H9 (cell line): ENCODE data around the gene ETFB. TPM values are rescaled to one million over a fixed set of nuclear protein-coding genes. Genes with fewer than 3 reads are reported as not detected.

Experiments used
- DNase-seq: peaks from one replicate; pipeline ENCODE4 v3.0.0-alpha.2; 2017
- H2AFZ ChIP-seq: one replicate; pipeline ENCODE4 v1.6.1; 2013; ENCODE audit warnings: mild to moderate bottlenecking, low read length, control low read depth, moderate library complexity
- H2AK5ac ChIP-seq: 2 replicates; pipeline ENCODE4 v1.6.1; 2013; ENCODE audit warnings: low read length, control low read depth, mixed read lengths; ENCODE audit not compliant: insufficient read length
- H2BK120ac ChIP-seq: one replicate; pipeline ENCODE4 v1.6.1; 2013; ENCODE audit warnings: low read depth, mild to moderate bottlenecking, low read length, control low read depth, inconsistent platforms; ENCODE audit not compliant: poor library complexity, severe bottlenecking
- H2BK12ac ChIP-seq: 2 replicates; pipeline ENCODE4 v1.6.1; 2013; ENCODE audit warnings: low read length, control low read depth, mixed read lengths, low read depth; ENCODE audit not compliant: insufficient read length
- H2BK15ac ChIP-seq: 2 replicates; pipeline ENCODE4 v1.6.1; 2013; ENCODE audit warnings: low read depth, low read length, control low read depth
- H2BK20ac ChIP-seq: one replicate; pipeline ENCODE4 v1.6.1; 2013; ENCODE audit warnings: low read depth, mild to moderate bottlenecking, low read length, control low read depth, inconsistent platforms; ENCODE audit not compliant: poor library complexity, severe bottlenecking
- H2BK5ac ChIP-seq: 2 replicates; pipeline ENCODE4 v1.6.1; 2013; ENCODE audit warnings: low read length, control low read depth, mixed read lengths; ENCODE audit not compliant: insufficient read length
- H3K14ac ChIP-seq: 2 replicates; pipeline ENCODE4 v1.6.1; 2013; ENCODE audit warnings: low read length, control low read depth; ENCODE audit not compliant: insufficient read depth
- H3K18ac ChIP-seq: 2 replicates; pipeline ENCODE4 v1.6.1; 2013; ENCODE audit warnings: low read depth, mild to moderate bottlenecking, mixed read lengths, low read length, control low read depth; ENCODE audit not compliant: insufficient read length
- H3K23ac ChIP-seq: 2 replicates; pipeline ENCODE4 v1.6.1; 2013; ENCODE audit warnings: low read length, control low read depth, mixed read lengths, low read depth; ENCODE audit not compliant: insufficient read length
- H3K23me2 ChIP-seq: 2 replicates; pipeline ENCODE4 v1.6.1; 2013; ENCODE audit warnings: low read depth, mild to moderate bottlenecking, mixed read lengths, low read length, control low read depth; ENCODE audit not compliant: insufficient read length, poor library complexity, severe bottlenecking
- H3K27ac ChIP-seq: 2 replicates; pipeline ENCODE4 v1.5.1; 2013; ENCODE audit warnings: low read length, control low read depth, mixed read lengths, low read depth; ENCODE audit not compliant: insufficient read length
- H3K27me3 ChIP-seq: 2 replicates; pipeline ENCODE4 v1.6.1; 2013; ENCODE audit warnings: low read length, control low read depth, inconsistent platforms; ENCODE audit not compliant: insufficient read depth
- H3K4ac ChIP-seq: 2 replicates; pipeline ENCODE4 v1.6.1; 2013; ENCODE audit warnings: low read depth, mild to moderate bottlenecking, control low read depth, inconsistent platforms, low read length, moderate library complexity
- H3K4me1 ChIP-seq: 2 replicates; pipeline ENCODE4 v1.6.1; 2013; ENCODE audit warnings: low read length, control low read depth, inconsistent platforms; ENCODE audit not compliant: insufficient read depth
- H3K4me2 ChIP-seq: 2 replicates; pipeline ENCODE4 v1.6.1; 2013; ENCODE audit warnings: low read length, control low read depth, mixed read lengths; ENCODE audit not compliant: insufficient read length, insufficient read depth
- H3K56ac ChIP-seq: 2 replicates; pipeline ENCODE4 v1.6.1; 2013; ENCODE audit warnings: low read depth, mild to moderate bottlenecking, mixed read lengths, low read length, control low read depth; ENCODE audit not compliant: insufficient read length
- H3K79me1 ChIP-seq: 2 replicates; pipeline ENCODE4 v1.6.1; 2013; ENCODE audit warnings: low read depth, mild to moderate bottlenecking, moderate library complexity, low read length, control low read depth, inconsistent platforms; ENCODE audit not compliant: insufficient read depth, poor library complexity, severe bottlenecking
- H3K79me2 ChIP-seq: 2 replicates; pipeline ENCODE4 v1.6.1; 2013; ENCODE audit warnings: low read length, control low read depth, inconsistent platforms; ENCODE audit not compliant: insufficient read depth
- H3K9ac ChIP-seq: 2 replicates; pipeline ENCODE4 v1.6.1; 2013; ENCODE audit warnings: low read length, control low read depth, mixed read lengths; ENCODE audit not compliant: insufficient read length; ENCODE audit errors: extremely low read depth
- H3K9me3 ChIP-seq: one replicate; pipeline ENCODE4 v1.6.1; 2013; ENCODE audit warnings: low read depth, low read length, inconsistent platforms; ENCODE audit not compliant: control insufficient read depth
- H3T11ph ChIP-seq: one replicate; pipeline ENCODE4 v1.6.1; 2013; ENCODE audit warnings: mild to moderate bottlenecking, low read length, control low read depth, inconsistent platforms
- H4K20me1 ChIP-seq: one replicate; pipeline ENCODE4 v1.6.1; 2013; ENCODE audit not compliant: control insufficient read depth, insufficient read length, insufficient read depth
- H4K5ac ChIP-seq: 2 replicates; pipeline ENCODE4 v1.6.1; 2013; ENCODE audit warnings: low read depth, mild to moderate bottlenecking, mixed read lengths, low read length, control low read depth; ENCODE audit not compliant: insufficient read length
- H4K8ac ChIP-seq: replicated peaks from 2 replicates; pipeline ENCODE4 v1.6.1; 2013; ENCODE audit warnings: low read length, control low read depth, mixed read lengths, low read depth; ENCODE audit not compliant: insufficient read length
- H4K91ac ChIP-seq: 2 replicates; pipeline ENCODE4 v1.6.1; 2013; ENCODE audit warnings: low read depth, mild to moderate bottlenecking, moderate library complexity, mixed read lengths, low read length, control low read depth; ENCODE audit not compliant: insufficient read length
- H3K27ac Mint-ChIP-seq, 3 experiments: 2 replicates in 2 of 3; 3 replicates in 1 of 3; pipeline ENCODE4 v1.8.0; 2020 to 2021; ENCODE audit warnings: mixed read lengths in 3 of 3, mild to moderate bottlenecking in 1 of 3, moderate library complexity in 1 of 3
- H3K27me3 Mint-ChIP-seq: 2 replicates; pipeline ENCODE4 v1.8.0; 2021; ENCODE audit warnings: low read depth, mild to moderate bottlenecking, moderate library complexity, mixed read lengths
- H3K36me3 Mint-ChIP-seq, 3 experiments: 2 replicates in 2 of 3; 3 replicates in 1 of 3; pipeline ENCODE4 v1.8.0; 2020 to 2021; ENCODE audit warnings: low read depth in 3 of 3, mixed read lengths in 3 of 3; ENCODE audit not compliant: insufficient read depth in 1 of 3
- H3K4me1 Mint-ChIP-seq, 2 experiments: 2 replicates each; pipeline ENCODE4 v1.8.0; 2020; ENCODE audit warnings: mixed read lengths in 2 of 2
- H3K4me3 Mint-ChIP-seq, 2 experiments: 2 replicates in 1 of 2; 3 replicates in 1 of 2; pipeline ENCODE4 v1.8.0; 2020 to 2021; ENCODE audit warnings: mild to moderate bottlenecking in 2 of 2, mixed read lengths in 2 of 2, moderate library complexity in 1 of 2
- H3K9me3 Mint-ChIP-seq, 2 experiments: 2 replicates in 1 of 2; 3 replicates in 1 of 2; pipeline ENCODE4 v1.8.0; 2020; ENCODE audit warnings: mild to moderate bottlenecking in 2 of 2, mixed read lengths in 2 of 2, moderate library complexity in 1 of 2
- CTCF ChIP-seq: fragments of 200-600 bp; sonication (generic); conservative IDR thresholded peaks from 3 replicates; pipeline ENCODE4 v1.8.0; 2021; ENCODE audit warnings: antibody characterized with exemption, mild to moderate bottlenecking
- WGBS: extraction: QIAGEN DNeasy Blood & Tissue Kit; methylation state at CpG from one replicate; pipeline ENCODE4 v1.1.7; 2013; ENCODE audit warnings: missing lambda C conversion rate, low lambda C conversion rate, mixed read lengths; ENCODE audit not compliant: insufficient read length; ENCODE audit errors: extremely low coverage; 5-methylcytosine and 5-hydroxymethylcytosine counted together
- total RNA-seq: library from RNA; stranded (reverse); gene quantifications from 2 replicates; pipeline ENCODE4 v1.2.1, GENCODE V29; 2021

The ETFB gene
- total RNA-seq, 1 experiment from 2014 or later, result 49.4 TPM

GRCh38 chr19:51354742-51355148, 11.4 kb downstream of the ETFB start:
- no peak overlapping the region for H3K4me3 Mint-ChIP-seq
- no peak overlapping the region for H2BK5ac ChIP-seq
- no peak overlapping the region for H4K5ac ChIP-seq
- H3K18ac ChIP-seq, result no peak overlapping the region
- no peak for TF ChIP-seq CTCF
- H3K27me3 ChIP-seq, result no peaks in the 10 kb centered on the region
- no peaks in the 10 kb centered on the region for H3K4me1 ChIP-seq
- no peak overlapping the region for H2BK20ac ChIP-seq
- H3T11ph ChIP-seq, result no peak overlapping the region
- no peak overlapping the region for H3K4ac ChIP-seq
- no peaks in the 10 kb centered on the region for H3K23me2 ChIP-seq
- H3K14ac ChIP-seq, result no peak overlapping the region
- H4K91ac ChIP-seq, result no peak overlapping the region
- no peak overlapping the region for H2BK12ac ChIP-seq
- peaks cover 4 to 22% (median 7%) of the 10 kb centered on the region in 3 experiments; a peak in 6 of 7 replicates for H3K36me3 Mint-ChIP-seq
- H3K4me1 Mint-ChIP-seq, result peaks cover 13 to 21% of the 10 kb centered on the region in 2 experiments
- H2AFZ ChIP-seq, result no peak overlapping the region
- no peak overlapping the region for H3K23ac ChIP-seq
- H3K56ac ChIP-seq, result no peak overlapping the region
- no peak overlapping the region for H4K8ac ChIP-seq
- no peak overlapping the region for H2BK120ac ChIP-seq
- no peaks in the 10 kb centered on the region for H4K20me1 ChIP-seq
- no peaks in the 10 kb centered on the region for H3K9me3 Mint-ChIP-seq
- no peaks in the 10 kb centered on the region for H3K27me3 Mint-ChIP-seq
- H2BK15ac ChIP-seq, result no peak overlapping the region
- H3K27ac ChIP-seq, result no peak overlapping the region
- H3K4me2 ChIP-seq, result peak overlapping the region; percentile 20
- DNase-seq, result peak; percentile 73
- no peaks in the 10 kb centered on the region for H3K79me2 ChIP-seq
- WGBS, result no CpG with 5 or more reads among the region's 8 CpGs
- H3K79me1 ChIP-seq, result no peaks in the 10 kb centered on the region
- H2AK5ac ChIP-seq, result no peak overlapping the region
- peak overlapping the region in 1 of 3 experiments; percentile 82; a peak in 1 of 7 replicates for H3K27ac Mint-ChIP-seq
- H3K9ac ChIP-seq, result no peak overlapping the region
- H3K9me3 ChIP-seq, result no peaks in the 10 kb centered on the region
